HG03280 (cell line): ENCODE data around the gene NLGN1.

ENCODE experiments used
- ATAC-seq: cut with Tn5 transposase; IDR thresholded peaks from one replicate; pipeline ENCODE4 v1.9.1; 2021; ENCODE audit warnings: mild to moderate bottlenecking, moderate library complexity; ENCODE audit not compliant: unreplicated experiment

NLGN1 gene

GRCh38 chr3:174126990-174127758, 729.6 kb downstream of the NLGN1 start:
- ATAC-seq, result no peak

DNA sequence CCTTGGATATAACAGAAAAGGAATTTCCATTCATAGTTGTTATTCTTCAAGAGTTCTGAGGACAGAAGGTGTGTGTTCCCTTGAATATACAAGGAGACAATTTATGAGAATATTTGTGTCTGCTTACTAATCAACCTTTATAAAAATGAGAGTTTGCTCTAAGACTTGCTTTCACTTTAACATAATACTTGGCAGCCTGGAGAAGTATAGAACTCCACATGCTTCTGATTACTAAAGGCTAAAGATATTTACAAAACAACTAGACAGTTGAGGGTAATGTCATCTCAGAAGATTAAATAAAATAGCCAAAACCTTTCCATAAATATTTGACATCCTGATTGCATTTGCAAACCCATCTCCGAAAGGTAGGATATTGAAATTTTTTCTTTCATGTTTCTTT, 734.5 kb downstream of the NLGN1 start:
- no peak for ATAC-seq

GRCh38 chr3:174132421-174133042, 735.0 kb downstream of the NLGN1 start:
- ATAC-seq, result no peak

DNA sequence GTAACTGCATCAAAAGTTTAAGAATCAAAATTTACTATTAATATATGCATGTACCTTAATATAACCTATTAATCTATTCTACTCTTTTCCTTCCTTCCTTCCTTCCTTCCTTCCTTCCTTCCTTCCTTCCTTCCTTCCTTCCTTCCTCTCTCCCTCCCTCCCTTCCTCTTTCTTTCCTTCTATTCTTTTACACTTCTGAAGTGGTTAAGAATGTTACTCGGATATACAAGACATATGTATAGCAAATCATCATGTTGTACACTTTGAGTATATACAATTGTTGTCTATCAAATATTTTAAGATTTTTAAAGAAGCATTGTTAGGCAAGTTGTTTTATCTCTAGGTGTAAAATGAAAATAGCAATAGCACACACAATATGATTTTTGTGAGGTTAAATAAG, 748.5 kb downstream of the NLGN1 start:
- no peak for ATAC-seq

GRCh38 chr3:174147798-174148197, 750.3 kb downstream of the NLGN1 start:
- no peak for ATAC-seq

- no peak for ATAC-seq
Observed at GRCh38 chr3:174153871-174154270, 756.3 kb downstream of the NLGN1 start.

- no peak for ATAC-seq
Observed at GRCh38 chr3:174156200-174156599, 758.7 kb downstream of the NLGN1 start.

DNA sequence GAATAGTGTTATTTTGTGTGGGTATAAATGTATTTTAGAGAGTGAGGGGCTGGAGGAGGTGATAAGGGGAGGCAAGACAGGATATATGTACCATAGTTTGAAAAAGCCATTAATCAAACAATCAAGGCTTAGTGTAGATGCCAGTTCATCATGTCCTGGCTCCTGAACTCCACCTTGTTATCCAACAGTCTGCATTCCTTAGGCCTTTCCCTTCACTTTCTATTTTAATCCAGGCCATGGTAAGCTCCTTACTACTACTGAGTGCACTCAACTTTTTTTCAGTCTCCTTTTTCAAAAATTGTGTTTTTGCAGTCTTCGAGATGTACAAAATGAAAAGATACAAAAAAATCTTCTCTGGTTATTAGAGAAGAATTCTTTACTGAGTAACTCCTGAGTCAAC, 761.1 kb downstream of the NLGN1 start:
- no peak for ATAC-seq

- ATAC-seq, result no peak
Observed at GRCh38 chr3:174159604-174160003, 762.1 kb downstream of the NLGN1 start.

GRCh38 chr3:174162550-174162949, 765.0 kb downstream of the NLGN1 start:
- no peak for ATAC-seq

DNA sequence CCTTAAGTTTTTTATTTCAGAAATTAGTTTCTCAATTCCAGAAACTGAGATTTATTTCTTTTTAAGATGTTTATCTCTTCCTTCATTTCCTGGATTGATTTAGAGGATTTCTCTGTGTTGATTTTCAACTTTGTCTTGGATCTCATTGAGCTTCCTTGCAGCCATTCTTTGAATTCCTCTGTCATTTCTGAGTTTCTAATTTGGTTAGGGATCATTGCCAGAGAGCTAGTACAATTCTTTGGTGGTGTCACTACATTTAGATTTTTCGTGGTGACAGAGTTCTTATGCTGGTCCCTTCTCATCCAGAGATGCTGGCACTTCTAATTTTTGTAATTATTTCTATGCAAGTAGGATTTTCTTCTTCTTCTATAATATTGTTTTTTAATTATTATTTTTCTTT, 770.5 kb downstream of the NLGN1 start:
- no peak for ATAC-seq

DNA sequence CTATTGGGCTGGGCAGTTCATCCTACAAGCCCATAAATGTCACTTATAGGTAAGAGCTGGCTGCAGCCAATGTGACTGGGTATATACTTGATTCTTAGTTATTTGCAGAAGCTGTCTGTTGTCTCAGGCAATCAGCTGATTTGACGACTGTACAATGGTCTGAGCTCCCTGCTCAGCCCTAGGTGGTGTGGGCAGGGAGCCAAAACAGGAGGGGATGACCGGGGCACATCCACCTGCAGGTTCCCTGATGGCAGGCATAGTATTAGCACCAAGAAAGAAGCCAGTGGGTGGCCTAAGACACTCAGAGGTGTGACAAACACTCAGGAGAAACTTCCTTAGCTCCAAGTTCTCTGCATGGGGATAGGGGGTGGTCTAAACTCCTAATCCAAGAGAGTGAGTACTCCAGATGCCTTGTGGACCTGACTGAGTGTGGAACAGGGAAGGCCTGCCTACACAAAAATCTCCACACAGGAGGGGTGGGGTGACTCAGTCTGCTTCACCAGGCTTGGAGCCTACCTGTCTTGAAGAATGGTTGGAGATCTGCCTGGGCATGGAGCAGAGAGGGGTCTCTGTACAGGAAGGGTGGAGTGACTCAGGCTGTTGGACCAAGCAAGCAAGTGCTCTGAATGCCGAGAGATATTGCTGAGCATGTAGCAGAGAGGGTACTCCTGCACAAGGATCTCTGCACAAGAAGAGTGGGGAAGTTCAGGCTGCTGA, 771.2 kb downstream of the NLGN1 start:
- ATAC-seq, result no peak

GRCh38 chr3:174169736-174170135, 772.2 kb downstream of the NLGN1 start:
- ATAC-seq, result no peak

DNA sequence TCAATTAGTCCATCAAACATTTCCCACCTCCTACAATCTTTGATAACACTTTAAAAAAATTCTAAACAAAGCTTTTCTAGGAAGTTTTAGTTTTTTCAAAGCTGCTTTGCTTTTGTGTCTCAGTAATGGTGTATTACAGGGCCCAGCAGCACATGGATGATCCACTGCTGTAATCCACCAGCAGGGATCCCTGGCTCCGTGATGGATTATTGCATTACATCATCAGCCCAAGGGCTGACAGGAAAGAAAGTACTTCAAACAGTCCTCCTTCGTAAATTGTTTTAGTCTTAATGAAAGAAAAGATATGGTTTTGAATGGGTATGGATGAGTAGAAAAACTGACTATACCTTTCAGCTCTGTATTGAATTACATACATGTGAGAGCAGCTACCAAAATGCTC, 772.7 kb downstream of the NLGN1 start:
- ATAC-seq, result no peak

DNA sequence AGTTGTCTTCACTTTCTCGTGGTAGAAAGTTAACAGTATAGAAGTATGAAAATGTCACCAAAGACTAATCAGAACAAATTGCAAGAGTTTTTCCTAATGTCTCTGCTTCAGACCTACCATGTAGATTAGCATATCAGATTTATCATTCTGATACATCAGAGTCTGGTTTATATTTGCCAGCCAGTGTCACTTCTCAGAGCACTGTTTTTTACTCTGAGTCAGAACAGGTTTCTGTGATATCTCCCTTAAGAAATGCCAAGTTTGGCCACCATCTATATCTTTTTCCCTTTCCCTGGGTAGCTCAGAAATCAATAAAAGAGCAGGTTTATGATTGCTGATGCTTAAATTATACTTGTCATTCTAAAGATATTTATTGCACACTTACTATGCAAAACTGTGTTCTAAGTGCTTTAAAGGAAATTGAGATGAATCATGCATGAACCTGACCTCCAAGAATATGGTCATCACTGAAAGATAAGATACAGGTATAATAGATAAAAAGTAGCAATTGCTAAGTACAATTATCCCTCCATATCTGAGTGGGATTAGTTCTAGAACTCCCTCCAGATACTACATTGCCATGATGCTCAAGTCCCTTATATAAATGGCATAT, 788.9 kb downstream of the NLGN1 start:
- ATAC-seq, result no peak

DNA sequence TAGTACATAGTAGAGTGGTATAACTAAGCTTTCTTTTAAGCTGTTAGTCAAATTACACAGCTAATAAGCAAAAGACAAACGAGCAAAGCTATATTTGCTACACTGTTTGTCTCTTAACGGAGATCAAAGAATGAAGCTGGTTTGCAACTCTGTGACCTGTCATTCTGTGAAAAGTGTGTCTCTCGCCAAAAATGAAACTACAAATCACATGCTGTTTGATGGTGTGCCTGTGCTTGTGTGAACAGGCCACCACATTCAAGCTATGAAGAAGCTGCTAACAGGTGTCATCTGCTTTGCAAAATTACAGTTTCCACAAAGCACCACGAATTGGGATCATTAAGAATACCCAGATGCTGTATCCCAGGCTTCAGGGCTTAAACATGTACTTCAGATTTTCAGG, 793.8 kb downstream of the NLGN1 start:
- peak; percentile 69 for ATAC-seq

DNA sequence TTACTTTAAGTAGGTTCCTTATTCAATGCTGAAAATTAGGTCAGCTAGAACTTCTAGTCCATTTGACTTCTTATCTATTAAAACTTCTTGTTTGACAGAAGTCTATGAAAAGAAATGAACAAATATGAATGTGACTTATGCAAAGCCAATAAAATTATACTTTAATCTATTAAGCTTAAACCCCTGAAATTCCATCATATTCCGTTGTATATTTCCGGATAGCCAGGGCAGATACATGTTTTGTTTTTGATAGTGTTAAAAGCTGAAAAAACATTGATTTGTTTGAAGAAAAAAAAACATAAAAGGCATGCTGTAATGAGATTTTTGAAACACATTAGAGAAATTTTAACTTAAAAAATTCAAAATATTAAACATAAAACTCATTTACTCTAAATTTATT, 794.4 kb downstream of the NLGN1 start:
- no peak for ATAC-seq

- no peak for ATAC-seq
Observed at GRCh38 chr3:174192471-174192870, 794.9 kb downstream of the NLGN1 start.

- ATAC-seq, result no peak
Observed at GRCh38 chr3:174193604-174194003, 796.1 kb downstream of the NLGN1 start.

DNA sequence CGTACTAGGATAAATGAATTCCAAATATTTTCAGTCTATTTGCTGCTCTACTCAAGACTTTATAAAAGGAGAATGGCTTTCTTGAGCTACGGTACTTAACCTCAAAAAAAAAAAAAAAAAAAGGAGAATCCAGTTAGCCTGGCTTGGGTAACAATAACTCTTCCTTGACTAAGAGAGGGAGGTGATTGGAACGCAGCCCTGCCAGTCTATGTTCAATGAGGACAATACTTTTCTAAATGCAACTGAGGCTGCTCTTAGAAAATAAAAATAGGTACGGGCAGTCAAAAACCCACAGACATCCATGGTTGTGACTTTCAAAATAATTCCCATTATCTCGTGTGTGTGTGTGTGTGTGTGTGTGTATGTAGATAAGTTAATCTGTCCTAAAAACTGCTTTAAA, 799.9 kb downstream of the NLGN1 start:
- no peak for ATAC-seq

- ATAC-seq, result no peak
Observed at GRCh38 chr3:174198199-174198598, 800.7 kb downstream of the NLGN1 start.

- no peak for ATAC-seq
Observed at GRCh38 chr3:174199696-174200095, 802.2 kb downstream of the NLGN1 start.
